ENCODE measurements around the gene NEURL3.

NEURL3 gene

GRCh38 chr2:96546797-96547196 lies 41.6 kb upstream of the NEURL3 start:
- DNase-seq (ENCODE audit: insufficient read length, low spot score) = no peak
- no peak for TF ChIP-seq CTCF (IDR thresholded peaks at IDR 0.05; ENCODE audit: insufficient read depth, missing control alignments)
- FAIRE-seq = no peak

GRCh38 chr2:96546321-96546720 lies 41.2 kb upstream of the NEURL3 start:
- no peak for TF ChIP-seq CTCF (IDR thresholded peaks at IDR 0.05; ENCODE audit: insufficient read depth, missing control alignments)
- FAIRE-seq (no peak), DNase-seq (ENCODE audit: insufficient read length, low spot score) (no peak)

GRCh38 chr2:96542357-96542977 lies 37.3 kb upstream of the NEURL3 start:
- no peak for DNase-seq (ENCODE audit: insufficient read length, low spot score)
- TF ChIP-seq CTCF (IDR thresholded peaks at IDR 0.05; ENCODE audit: insufficient read depth, missing control alignments) = no peak
- FAIRE-seq = no peak

GRCh38 chr2:96541398-96542152 lies 36.4 kb upstream of the NEURL3 start:
- FAIRE-seq (no peak), DNase-seq (ENCODE audit: insufficient read length, low spot score) (no peak)
- TF ChIP-seq CTCF (IDR thresholded peaks at IDR 0.05; ENCODE audit: insufficient read depth, missing control alignments) = no peak

GRCh38 chr2:96540136-96540535 lies 35.0 kb upstream of the NEURL3 start:
- FAIRE-seq (no peak), DNase-seq (ENCODE audit: insufficient read length, low spot score) (no peak)
- TF ChIP-seq CTCF (IDR thresholded peaks at IDR 0.05; ENCODE audit: insufficient read depth, missing control alignments) = no peak

- DNase-seq (ENCODE audit: insufficient read length, low spot score) (no peak), FAIRE-seq (no peak)
- TF ChIP-seq CTCF (IDR thresholded peaks at IDR 0.05; ENCODE audit: insufficient read depth, missing control alignments) = no peak
These were observed 34.2 kb upstream of the NEURL3 start for GRCh38 chr2:96539215-96539920.
